Liver (tissue), 9 donors: Measurements from ENCODE around the gene RAD51B. TPM values are rescaled to one million over a fixed set of nuclear protein-coding genes. Genes with fewer than 3 reads are reported as not detected.

ENCODE experiments used
- DNase-seq: peaks from one replicate; pipeline ENCODE4 v3.0.0-alpha.2; 2017; ENCODE audit warnings: low spot score
- H3K27ac ChIP-seq, 2 donors: one replicate each; pipeline ENCODE4 v1.7.0; 2013; ENCODE audit warnings: inconsistent platforms in 2 of 2, low read length in 2 of 2, control low read depth in 1 of 2, low read depth in 1 of 2, mild to moderate bottlenecking in 1 of 2
- H3K27me3 ChIP-seq, 4 donors: one replicate each; pipeline versions ENCODE4 v1.6.1 to v1.7.0; 2013; ENCODE audit warnings: low read length in 3 of 4, inconsistent platforms in 1 of 4, mild to moderate bottlenecking in 1 of 4, moderate library complexity in 1 of 4; ENCODE audit not compliant: control insufficient read depth in 4 of 4, insufficient read depth in 4 of 4
- H3K36me3 ChIP-seq, 4 donors: one replicate each; pipeline versions ENCODE4 v1.6.1 to v1.7.0; 2013; ENCODE audit warnings: low read length in 3 of 4, mild to moderate bottlenecking in 3 of 4, low read depth in 1 of 4, moderate library complexity in 1 of 4; ENCODE audit not compliant: control insufficient read depth in 4 of 4, insufficient read depth in 3 of 4
- H3K4me1 ChIP-seq, 4 donors: one replicate each; pipeline versions ENCODE4 v1.6.1 to v1.7.0; 2013; ENCODE audit warnings: low read length in 3 of 4, mild to moderate bottlenecking in 3 of 4, moderate library complexity in 1 of 4; ENCODE audit not compliant: control insufficient read depth in 4 of 4, insufficient read depth in 4 of 4
- H3K4me3 ChIP-seq, 3 donors: one replicate each; pipeline versions ENCODE4 v1.6.1 to v1.7.0; 2013; ENCODE audit warnings: low read length in 3 of 3, control low read depth in 1 of 3, low read depth in 1 of 3, mild to moderate bottlenecking in 1 of 3
- H3K9ac ChIP-seq, 2 donors: one replicate each; pipeline ENCODE4 v1.7.0; 2013; ENCODE audit warnings: low read length in 2 of 2, mild to moderate bottlenecking in 2 of 2, moderate library complexity in 2 of 2, control low read depth in 1 of 2, low read depth in 1 of 2
- H3K9me3 ChIP-seq, 4 donors: one replicate each; pipeline versions ENCODE4 v1.6.1 to v1.7.0; 2013; ENCODE audit warnings: low read length in 3 of 4; ENCODE audit not compliant: control insufficient read depth in 4 of 4
- FOXA1 ChIP-seq: IDR thresholded peaks from 2 replicates; pipeline ENCODE4 v1.6.1; 2016; ENCODE audit warnings: antibody characterized with exemption
- FOXA2 ChIP-seq: IDR thresholded peaks from 2 replicates; pipeline ENCODE4 v1.6.1; 2016; ENCODE audit warnings: antibody characterized with exemption
- GABPA ChIP-seq, 2 donors: IDR thresholded peaks in 1 of 2; conservative IDR thresholded peaks in 1 of 2; 2 replicates each; pipeline ENCODE4 v1.6.1; 2016; ENCODE audit warnings: antibody characterized with exemption in 2 of 2, mild to moderate bottlenecking in 1 of 2, moderate library complexity in 1 of 2
- JUND ChIP-seq, 2 donors: IDR thresholded peaks; 2 replicates each; pipeline ENCODE4 v1.6.1; 2016; ENCODE audit warnings: antibody characterized with exemption in 2 of 2
- NR2F2 ChIP-seq: IDR thresholded peaks from 2 replicates; pipeline ENCODE4 v1.6.1; 2016; ENCODE audit warnings: antibody characterized with exemption
- RAD21 ChIP-seq, 2 donors: IDR thresholded peaks; 2 replicates each; pipeline ENCODE4 v1.6.1; 2016; ENCODE audit warnings: antibody characterized with exemption in 2 of 2, mild to moderate bottlenecking in 2 of 2
- RXRA ChIP-seq, 2 donors: IDR thresholded peaks; 2 replicates each; pipeline ENCODE4 v1.6.1; 2017 to 2018; ENCODE audit warnings: antibody characterized with exemption in 2 of 2, mild to moderate bottlenecking in 1 of 2
- SP1 ChIP-seq: IDR thresholded peaks from 2 replicates; pipeline ENCODE4 v1.6.1; 2018; ENCODE audit warnings: antibody characterized with exemption, mild to moderate bottlenecking
- TAF1 ChIP-seq: conservative IDR thresholded peaks from 2 replicates; pipeline ENCODE4 v1.6.1; 2016; ENCODE audit warnings: antibody characterized with exemption, mild to moderate bottlenecking
- WGBS: extraction: QIAGEN DNeasy Blood & Tissue Kit; methylation state at CpG from one replicate; pipeline ENCODE4 v1.1.7; 2013; 5-methylcytosine and 5-hydroxymethylcytosine counted together
- polyA plus RNA-seq, 2 donors: library from polyadenylated mRNA; stranded (reverse) in 1 of 2; unstranded in 1 of 2; fragments of 200-250 nt in 1 of 2; fragments of >200 nt in 1 of 2; fragmentation: Nextera tagmentation in 1 of 2; extraction: Ambion mirVana in 1 of 2; gene quantifications; one replicate each; pipeline versions ENCODE4 v1.2.1 to v1.2.3, GENCODE V29; 2013 to 2015
- total RNA-seq, 2 donors: library from RNA; depleted of rRNA; stranded (reverse); fragments of >200 nt; gene quantifications; one replicate each; pipeline ENCODE4 v1.2.3, GENCODE V29; 2014
- TF ChIP-seq, protein P1 (sequence below): IDR thresholded peaks from 2 replicates; pipeline ENCODE4 v1.6.1; 2016; ENCODE audit warnings: antibody characterized with exemption
- TF ChIP-seq, protein P2 (sequence below): IDR thresholded peaks from 2 replicates; pipeline ENCODE4 v1.6.1; 2016; ENCODE audit warnings: antibody characterized with exemption
- TF ChIP-seq, protein P3 (sequence below): IDR thresholded peaks from 2 replicates; pipeline ENCODE4 v1.6.1; 2016; ENCODE audit warnings: antibody characterized with exemption
- TF ChIP-seq, protein P4 (sequence below): fragments of 150-350 bp; IDR thresholded peaks from 2 replicates; pipeline ENCODE4 v1.5.1; 2017; ENCODE audit warnings: improper control_type of control experiment, low read depth, low read length; ENCODE audit not compliant: missing input control
- donor health status: healthy.
- donor health status: healthy.
- donor health status: healthy.
- donor health status: healthy.
- donor health status: healthy.

RAD51B gene
- total and polyA plus RNA-seq, 4 donors = 0.81 to 12.9 (median 2.4) TPM

DNA sequence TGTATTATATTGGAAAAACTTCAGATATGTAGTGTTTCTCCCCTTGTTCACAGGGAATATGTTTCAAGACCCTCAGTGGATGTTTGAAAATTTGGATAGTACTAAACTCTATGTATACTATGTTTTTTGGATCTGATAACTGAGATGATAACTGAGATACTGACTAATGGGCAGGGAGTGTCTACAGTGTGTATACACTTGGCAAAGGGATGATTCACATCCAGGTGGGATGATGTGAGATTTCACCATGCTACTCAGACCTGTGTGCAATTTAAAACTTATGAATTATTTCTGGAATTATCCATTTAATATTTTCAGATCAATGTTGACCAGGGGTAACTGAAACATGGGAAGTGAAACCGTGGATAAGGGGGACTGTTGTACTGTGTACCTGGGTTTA lies 13.8 kb downstream of the RAD51B start (continued):
- TF ChIP-seq, protein P1, sequence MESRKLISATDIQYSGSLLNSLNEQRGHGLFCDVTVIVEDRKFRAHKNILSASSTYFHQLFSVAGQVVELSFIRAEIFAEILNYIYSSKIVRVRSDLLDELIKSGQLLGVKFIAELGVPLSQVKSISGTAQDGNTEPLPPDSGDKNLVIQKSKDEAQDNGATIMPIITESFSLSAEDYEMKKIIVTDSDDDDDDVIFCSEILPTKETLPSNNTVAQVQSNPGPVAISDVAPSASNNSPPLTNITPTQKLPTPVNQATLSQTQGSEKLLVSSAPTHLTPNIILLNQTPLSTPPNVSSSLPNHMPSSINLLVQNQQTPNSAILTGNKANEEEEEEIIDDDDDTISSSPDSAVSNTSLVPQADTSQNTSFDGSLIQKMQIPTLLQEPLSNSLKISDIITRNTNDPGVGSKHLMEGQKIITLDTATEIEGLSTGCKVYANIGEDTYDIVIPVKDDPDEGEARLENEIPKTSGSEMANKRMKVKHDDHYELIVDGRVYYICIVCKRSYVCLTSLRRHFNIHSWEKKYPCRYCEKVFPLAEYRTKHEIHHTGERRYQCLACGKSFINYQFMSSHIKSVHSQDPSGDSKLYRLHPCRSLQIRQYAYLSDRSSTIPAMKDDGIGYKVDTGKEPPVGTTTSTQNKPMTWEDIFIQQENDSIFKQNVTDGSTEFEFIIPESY = no peak

DNA sequence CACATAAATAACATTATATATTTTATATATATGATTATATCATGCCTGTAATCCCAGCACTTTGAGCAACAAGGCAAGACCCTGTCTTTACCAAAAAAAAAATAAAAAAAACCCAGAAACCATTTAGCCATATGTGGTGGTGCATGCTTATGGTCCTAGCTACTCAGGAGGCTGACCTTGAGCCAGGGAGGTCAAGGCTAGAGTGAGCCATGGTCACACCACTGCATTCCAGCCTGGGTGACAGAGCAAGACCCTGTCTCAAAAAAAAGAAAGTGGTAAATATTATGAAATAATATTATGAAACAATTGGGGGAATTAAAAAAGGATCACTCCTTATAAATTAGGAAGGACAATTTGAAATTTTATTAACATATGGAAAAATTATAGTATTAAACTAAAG lies 16.0 kb downstream of the RAD51B start:
- H3K4me1 ChIP-seq = no peaks in the 10 kb centered on the region
- H3K9me3 ChIP-seq = no peaks in the 10 kb centered on the region
- H3K27ac ChIP-seq = no peak overlapping the region
- no peak for DNase-seq
- H3K27me3 ChIP-seq = no peaks in the 10 kb centered on the region
- H3K9ac ChIP-seq = no peak overlapping the region
- TF ChIP-seq GABPA (IDR thresholded peaks at IDR 0.05 in 1 of 2, conservative IDR thresholded peaks at IDR 0.05 in 1 of 2) (no peak), FOXA2 (no peak)
- TF ChIP-seq, protein P2, sequence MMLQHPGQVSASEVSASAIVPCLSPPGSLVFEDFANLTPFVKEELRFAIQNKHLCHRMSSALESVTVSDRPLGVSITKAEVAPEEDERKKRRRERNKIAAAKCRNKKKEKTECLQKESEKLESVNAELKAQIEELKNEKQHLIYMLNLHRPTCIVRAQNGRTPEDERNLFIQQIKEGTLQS = no peak
- no peak overlapping the region for H3K4me3 ChIP-seq
- H3K36me3 ChIP-seq = no peaks in the 10 kb centered on the region

DNA sequence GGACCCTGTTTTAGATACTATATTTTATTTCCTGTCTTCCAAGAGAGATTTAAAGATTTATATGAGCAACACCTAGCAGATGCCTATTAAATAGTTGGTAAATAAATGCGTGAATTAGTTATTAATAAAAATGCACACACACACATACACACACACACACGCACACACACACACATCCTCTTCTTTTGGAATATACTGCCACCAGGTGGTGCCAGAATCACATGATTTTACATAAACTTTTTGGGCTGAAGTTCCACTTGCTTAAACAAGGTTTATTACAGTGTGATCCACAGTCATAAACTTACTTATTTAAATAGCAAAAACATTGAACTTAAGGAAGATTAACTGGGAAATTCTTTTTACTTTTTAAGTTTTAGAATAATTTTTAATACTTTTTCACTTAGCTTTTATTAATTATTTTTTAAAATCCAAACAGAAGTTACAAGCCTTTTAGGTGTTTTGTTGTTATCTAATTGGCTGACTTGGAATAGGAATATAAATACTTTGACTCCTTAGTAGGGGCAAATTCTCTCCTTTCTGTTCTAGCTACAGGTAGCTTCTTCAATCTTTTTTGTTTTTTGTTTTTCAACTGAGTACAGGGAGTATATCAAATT lies 17.5 kb downstream of the RAD51B start:
- peak; percentile 52 for DNase-seq
- no peak overlapping the region for H3K4me3 ChIP-seq

DNA sequence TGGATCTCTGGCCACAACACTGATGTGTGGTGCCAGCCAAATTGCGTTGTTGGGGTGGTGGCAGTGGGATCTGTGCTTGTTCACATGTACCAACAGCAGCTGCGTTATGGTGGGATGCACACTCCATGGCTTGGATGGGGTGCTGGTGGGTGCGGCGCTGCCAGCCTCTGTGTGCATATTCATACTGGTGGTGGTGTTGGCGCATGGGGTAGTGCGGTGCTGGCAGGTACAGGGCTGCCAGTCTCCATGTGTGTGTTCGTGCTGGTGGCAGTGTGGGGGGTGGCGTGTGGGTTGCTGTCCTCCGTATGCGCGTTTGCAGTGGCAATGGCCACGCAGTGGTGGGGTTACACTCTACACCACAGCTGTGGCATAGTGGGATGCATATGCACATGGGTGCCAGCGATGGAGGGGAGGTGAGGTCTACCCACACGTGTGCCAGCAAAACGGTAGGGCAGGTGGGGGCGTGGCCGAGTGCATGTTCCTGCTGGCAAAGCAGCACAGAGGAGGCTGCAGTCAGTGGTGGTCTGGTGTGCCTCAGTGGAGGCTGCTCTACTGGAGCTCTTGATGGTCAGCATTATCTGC lies 26.5 kb downstream of the RAD51B start:
- WGBS = 97% methylated on average over 17 of the region's 17 CpGs
- Histone ChIP-seq H3K4me3 (no peak overlapping the region), H3K9me3 (no peaks in the 10 kb centered on the region), H3K4me1 (no peaks in the 10 kb centered on the region), H3K36me3 (no peaks in the 10 kb centered on the region), H3K27ac (no peak overlapping the region), H3K9ac (no peak overlapping the region), H3K27me3 (no peaks in the 10 kb centered on the region)
- no peak for DNase-seq
- TF ChIP-seq SP1 (no peak), GABPA (IDR thresholded peaks at IDR 0.05 in 1 of 2, conservative IDR thresholded peaks at IDR 0.05 in 1 of 2) (no peak), RXRA (IDR thresholded peaks at IDR 0.05) (no peak), JUND (IDR thresholded peaks at IDR 0.05) (no peak), RAD21 (IDR thresholded peaks at IDR 0.05) (no peak), NR2F2 (no peak), TAF1 (no peak), FOXA1 (no peak)
- TF ChIP-seq, protein P3, sequence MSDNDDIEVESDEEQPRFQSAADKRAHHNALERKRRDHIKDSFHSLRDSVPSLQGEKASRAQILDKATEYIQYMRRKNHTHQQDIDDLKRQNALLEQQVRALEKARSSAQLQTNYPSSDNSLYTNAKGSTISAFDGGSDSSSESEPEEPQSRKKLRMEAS = no peak

More for the DNA sequence above, 17.5 kb downstream of the RAD51B start:
- Histone ChIP-seq H3K9me3 (no peaks in the 10 kb centered on the region), H3K36me3 (no peaks in the 10 kb centered on the region), H3K27me3 (no peaks in the 10 kb centered on the region), H3K27ac (no peak overlapping the region), H3K4me1 (no peaks in the 10 kb centered on the region), H3K9ac (no peak overlapping the region)
- TF ChIP-seq RAD21 (IDR thresholded peaks at IDR 0.05) = peak; percentile 86 to 89
- peak in 1 of 2 donors; percentile 12 for TF ChIP-seq RXRA (IDR thresholded peaks at IDR 0.05)
- TF ChIP-seq TAF1 = no peak
- TF ChIP-seq, protein P4, sequence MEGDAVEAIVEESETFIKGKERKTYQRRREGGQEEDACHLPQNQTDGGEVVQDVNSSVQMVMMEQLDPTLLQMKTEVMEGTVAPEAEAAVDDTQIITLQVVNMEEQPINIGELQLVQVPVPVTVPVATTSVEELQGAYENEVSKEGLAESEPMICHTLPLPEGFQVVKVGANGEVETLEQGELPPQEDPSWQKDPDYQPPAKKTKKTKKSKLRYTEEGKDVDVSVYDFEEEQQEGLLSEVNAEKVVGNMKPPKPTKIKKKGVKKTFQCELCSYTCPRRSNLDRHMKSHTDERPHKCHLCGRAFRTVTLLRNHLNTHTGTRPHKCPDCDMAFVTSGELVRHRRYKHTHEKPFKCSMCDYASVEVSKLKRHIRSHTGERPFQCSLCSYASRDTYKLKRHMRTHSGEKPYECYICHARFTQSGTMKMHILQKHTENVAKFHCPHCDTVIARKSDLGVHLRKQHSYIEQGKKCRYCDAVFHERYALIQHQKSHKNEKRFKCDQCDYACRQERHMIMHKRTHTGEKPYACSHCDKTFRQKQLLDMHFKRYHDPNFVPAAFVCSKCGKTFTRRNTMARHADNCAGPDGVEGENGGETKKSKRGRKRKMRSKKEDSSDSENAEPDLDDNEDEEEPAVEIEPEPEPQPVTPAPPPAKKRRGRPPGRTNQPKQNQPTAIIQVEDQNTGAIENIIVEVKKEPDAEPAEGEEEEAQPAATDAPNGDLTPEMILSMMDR = peak; percentile 65
- WGBS = 12% methylated on average over 2 of the region's 2 CpGs
